Fibroblast of lung (primary cell): ENCODE data around the gene RS1.

Experiments used
- CTCF ChIP-seq, 2 donors: IDR thresholded peaks in 1 of 2; conservative IDR thresholded peaks in 1 of 2; 1 replicate in 1 of 2; 2 replicates in 1 of 2; pipeline ENCODE4 v1.5.1; 2011 to 2012; ENCODE audit warnings: low read length in 2 of 2, control low read depth in 1 of 2, inconsistent platforms in 1 of 2, low read depth in 1 of 2, mild to moderate bottlenecking in 1 of 2
- EZH2 ChIP-seq: IDR thresholded peaks from 2 replicates; pipeline ENCODE4 v1.5.1; 2012; ENCODE audit warnings: low read length, control low read depth, mild to moderate bottlenecking; ENCODE audit errors: missing control alignments

GRCh38 chrX:18661273-18661672 is 10.6 kb downstream of the RS1 start:
- TF ChIP-seq EZH2 (no peak), CTCF (conservative IDR thresholded peaks at IDR 0.05 in 1 of 2, IDR thresholded peaks at IDR 0.05 in 1 of 2; ENCODE audit: low read depth in 1 of 2, low read length in 2 of 2) (no peak)
